ENCODE measurements around the gene DONSON.
"Not testable (repeated sequence)": the region's sequence is repeated elsewhere in the genome, so short reads cannot be mapped to it uniquely, and the experiment has no call there.

DONSON gene, protein sequence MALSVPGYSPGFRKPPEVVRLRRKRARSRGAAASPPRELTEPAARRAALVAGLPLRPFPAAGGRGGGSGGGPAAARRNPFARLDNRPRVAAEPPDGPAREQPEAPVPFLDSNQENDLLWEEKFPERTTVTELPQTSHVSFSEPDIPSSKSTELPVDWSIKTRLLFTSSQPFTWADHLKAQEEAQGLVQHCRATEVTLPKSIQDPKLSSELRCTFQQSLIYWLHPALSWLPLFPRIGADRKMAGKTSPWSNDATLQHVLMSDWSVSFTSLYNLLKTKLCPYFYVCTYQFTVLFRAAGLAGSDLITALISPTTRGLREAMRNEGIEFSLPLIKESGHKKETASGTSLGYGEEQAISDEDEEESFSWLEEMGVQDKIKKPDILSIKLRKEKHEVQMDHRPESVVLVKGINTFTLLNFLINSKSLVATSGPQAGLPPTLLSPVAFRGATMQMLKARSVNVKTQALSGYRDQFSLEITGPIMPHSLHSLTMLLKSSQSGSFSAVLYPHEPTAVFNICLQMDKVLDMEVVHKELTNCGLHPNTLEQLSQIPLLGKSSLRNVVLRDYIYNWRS

GRCh38 chr21:33588485-33589335 lies at the start of gene DONSON:
Gene DONSON, minus strand, starts transcription at chr21:33588684. Its CDS starts 43 bp downstream, at chr21:33588641.
- H3K4me3 Mint-ChIP-seq, result peak within 1 kb of the TSS; percentile 95

DNA sequence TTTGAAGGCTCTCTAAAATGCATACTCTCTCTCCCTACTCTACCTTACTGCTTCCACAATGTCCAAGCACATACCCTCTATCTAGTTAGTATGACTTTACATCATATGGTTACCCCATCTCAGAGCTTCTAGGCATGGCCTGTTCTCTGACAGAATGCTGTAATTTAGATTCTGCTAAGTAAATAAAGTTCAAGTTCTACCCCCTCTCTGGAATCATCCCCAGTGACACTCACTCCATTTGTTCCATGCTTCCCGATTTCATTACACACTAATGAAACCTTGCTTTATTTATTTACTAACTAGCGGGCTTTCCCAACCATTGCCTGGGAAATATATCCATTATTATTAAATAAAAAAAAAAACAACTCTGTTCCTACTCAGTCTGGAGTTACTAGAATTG lies 45.8 kb upstream of the DONSON start:
- no peaks in the 10 kb centered on the region for H3K9me3 Mint-ChIP-seq

More at GRCh38 chr21:33588485-33589335, at the start of gene DONSON:
- TF ChIP-seq, protein P1, sequence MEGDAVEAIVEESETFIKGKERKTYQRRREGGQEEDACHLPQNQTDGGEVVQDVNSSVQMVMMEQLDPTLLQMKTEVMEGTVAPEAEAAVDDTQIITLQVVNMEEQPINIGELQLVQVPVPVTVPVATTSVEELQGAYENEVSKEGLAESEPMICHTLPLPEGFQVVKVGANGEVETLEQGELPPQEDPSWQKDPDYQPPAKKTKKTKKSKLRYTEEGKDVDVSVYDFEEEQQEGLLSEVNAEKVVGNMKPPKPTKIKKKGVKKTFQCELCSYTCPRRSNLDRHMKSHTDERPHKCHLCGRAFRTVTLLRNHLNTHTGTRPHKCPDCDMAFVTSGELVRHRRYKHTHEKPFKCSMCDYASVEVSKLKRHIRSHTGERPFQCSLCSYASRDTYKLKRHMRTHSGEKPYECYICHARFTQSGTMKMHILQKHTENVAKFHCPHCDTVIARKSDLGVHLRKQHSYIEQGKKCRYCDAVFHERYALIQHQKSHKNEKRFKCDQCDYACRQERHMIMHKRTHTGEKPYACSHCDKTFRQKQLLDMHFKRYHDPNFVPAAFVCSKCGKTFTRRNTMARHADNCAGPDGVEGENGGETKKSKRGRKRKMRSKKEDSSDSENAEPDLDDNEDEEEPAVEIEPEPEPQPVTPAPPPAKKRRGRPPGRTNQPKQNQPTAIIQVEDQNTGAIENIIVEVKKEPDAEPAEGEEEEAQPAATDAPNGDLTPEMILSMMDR (IDR thresholded peaks at IDR 0.05; ENCODE audit: unreplicated experiment in 3 of 3), result peak in 1 of 3 experiments; percentile 2
- Mint-ChIP-seq H3K4me1 (peaks cover 20% of the 10 kb centered on the region), H3K27ac (peak within 1 kb of the TSS; percentile 86 to 97 (median 93)), H3K9me3 (no peaks in the 10 kb centered on the region), H3K27me3 (ENCODE audit: low read depth) (no peaks in the 10 kb centered on the region), H3K36me3 (ENCODE audit: low read depth) (peaks cover 18% of the 10 kb centered on the region)

GRCh38 chr21:33626151-33626550 lies 37.7 kb upstream of the DONSON start:
- H3K4me1 Mint-ChIP-seq; H3K4me3 Mint-ChIP-seq; H3K9me3 Mint-ChIP-seq; H3K27me3 Mint-ChIP-seq (ENCODE audit: low read depth); H3K27ac Mint-ChIP-seq: not testable (repeated sequence)
- H3K36me3 Mint-ChIP-seq (ENCODE audit: low read depth), result peaks cover 49% of the 10 kb centered on the region

More for the DNA sequence above, 45.8 kb upstream of the DONSON start:
- Mint-ChIP-seq H3K36me3 (ENCODE audit: low read depth) (peaks cover 53% of the 10 kb centered on the region), H3K27ac (no peak overlapping the region), H3K4me1 (no peaks in the 10 kb centered on the region), H3K4me3 (no peak overlapping the region), H3K27me3 (ENCODE audit: low read depth) (no peaks in the 10 kb centered on the region)
- TF ChIP-seq, protein P1 (IDR thresholded peaks at IDR 0.05; ENCODE audit: unreplicated experiment in 3 of 3), result no peak

- Mint-ChIP-seq H3K9me3 (no peaks in the 10 kb centered on the region), H3K36me3 (ENCODE audit: low read depth) (peaks cover 59% of the 10 kb centered on the region), H3K27ac (peak overlapping the region in 1 of 3 experiments; percentile 13), H3K4me1 (no peaks in the 10 kb centered on the region), H3K27me3 (ENCODE audit: low read depth) (no peaks in the 10 kb centered on the region), H3K4me3 (no peak overlapping the region)
- TF ChIP-seq, protein P1 (IDR thresholded peaks at IDR 0.05; ENCODE audit: unreplicated experiment in 3 of 3), result no peak
Measured at GRCh38 chr21:33622253-33622652, 33.8 kb upstream of the DONSON start.

DNA sequence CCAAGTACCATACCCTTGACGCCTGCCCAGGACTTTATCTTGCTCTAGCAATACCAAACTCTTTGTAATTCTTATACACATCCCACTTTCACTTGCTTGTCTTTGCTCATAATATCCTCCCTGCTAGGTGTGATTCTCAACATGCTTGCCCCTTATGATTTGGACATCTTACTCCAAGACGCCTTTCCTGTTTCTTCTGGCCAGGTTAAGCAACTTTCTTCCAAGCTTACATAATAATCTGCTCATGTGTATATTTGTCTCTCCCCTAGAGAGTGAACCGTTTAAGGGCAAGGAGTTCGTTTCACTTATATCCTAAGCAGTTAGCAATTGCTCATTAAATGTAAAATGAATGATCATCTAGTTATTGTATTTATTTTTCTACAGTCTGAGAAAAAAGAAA lies 31.2 kb upstream of the DONSON start:
- H3K4me1 Mint-ChIP-seq, result no peaks in the 10 kb centered on the region

More for the DNA sequence above, 31.2 kb upstream of the DONSON start:
- H3K27me3 Mint-ChIP-seq (ENCODE audit: low read depth), result no peaks in the 10 kb centered on the region
- no peak overlapping the region for H3K4me3 Mint-ChIP-seq
- peaks cover 67% of the 10 kb centered on the region for H3K36me3 Mint-ChIP-seq (ENCODE audit: low read depth)
- TF ChIP-seq, protein P1 (IDR thresholded peaks at IDR 0.05; ENCODE audit: unreplicated experiment in 3 of 3), result no peak
- H3K27ac Mint-ChIP-seq, result no peak overlapping the region
- H3K9me3 Mint-ChIP-seq, result no peaks in the 10 kb centered on the region
